Fibroblast of the conjunctiva (primary cell): ENCODE results near the gene BEST2.

Experiments used
- DNase-seq: peaks from one replicate; pipeline ENCODE4 v3.0.0-alpha.2; 2010; ENCODE audit warnings: low read depth

Gene BEST2

GRCh38 chr19:12731337-12731736 is 20.3 kb upstream of the BEST2 start:
- no peak for DNase-seq

- DNase-seq, result no peak
Measured at GRCh38 chr19:12733369-12734214, 18.0 kb upstream of the BEST2 start.

GRCh38 chr19:12736995-12737834 is 14.4 kb upstream of the BEST2 start, which contains the start of gene GET3:
Gene GET3 (plus strand): TSS chr19:12737497. CDS start chr19:12737506, 9 bp downstream.
- peak; percentile 100 for DNase-seq

- no peak for DNase-seq
Measured at GRCh38 chr19:12737835-12738351, 13.7 kb upstream of the BEST2 start.

GRCh38 chr19:12745166-12745897 is 6.3 kb upstream of the BEST2 start:
- no peak for DNase-seq

GRCh38 chr19:12748489-12748888 is 3.1 kb upstream of the BEST2 start:
- DNase-seq, result no peak

GRCh38 chr19:12749938-12750521 is 1.6 kb upstream of the BEST2 start:
- DNase-seq, result no peak

- DNase-seq, result no peak
Measured at GRCh38 chr19:12750851-12751250, 740 bp upstream of the BEST2 start.

GRCh38 chr19:12752056-12752781 is 628 bp downstream of the BEST2 start:
- no peak for DNase-seq

- DNase-seq, result no peak
Measured at GRCh38 chr19:12754465-12755196, 3.0 kb downstream of the BEST2 start.

GRCh38 chr19:12756150-12756883 is 4.7 kb downstream of the BEST2 start:
- DNase-seq, result no peak

- DNase-seq, result peak; percentile 49
Measured at GRCh38 chr19:12757544-12758274, 6.1 kb downstream of the BEST2 start.

GRCh38 chr19:12759686-12760085 is 8.1 kb downstream of the BEST2 start:
- no peak for DNase-seq

- no peak for DNase-seq
Measured at GRCh38 chr19:12763100-12763499, 11.5 kb downstream of the BEST2 start.

GRCh38 chr19:12764698-12765097 is 13.1 kb downstream of the BEST2 start:
- no peak for DNase-seq

- DNase-seq, result no peak
Measured at GRCh38 chr19:12766051-12766521, 14.5 kb downstream of the BEST2 start.

GRCh38 chr19:12767150-12767549 is 15.6 kb downstream of the BEST2 start:
- no peak for DNase-seq

- DNase-seq, result no peak
Measured at GRCh38 chr19:12767666-12768065, 16.1 kb downstream of the BEST2 start.

GRCh38 chr19:12769689-12770088 is 18.1 kb downstream of the BEST2 start:
- no peak for DNase-seq
